ENCODE data around the gene PPFIBP1.
"Not testable (repeated sequence)": the region's sequence is repeated elsewhere in the genome, so short reads cannot be mapped to it uniquely, and the experiment has no call there.

Gene PPFIBP1

GRCh38 chr12:27631813-27632491 lies 107.9 kb downstream of the PPFIBP1 start:
- H3K4me3 ChIP-seq (ENCODE audit: low read depth, low read length) = no peak overlapping the region
- TF ChIP-seq MYC (IDR thresholded peaks at IDR 0.05; ENCODE audit: low read depth, low read length) = no peak
- TF ChIP-seq POLR2A (IDR thresholded peaks at IDR 0.05; ENCODE audit: extremely low read depth, insufficient read length) = no peak
- DNase-seq (ENCODE audit: low read depth) = no peak

- no peak overlapping the region for H3K4me3 ChIP-seq (ENCODE audit: low read depth, low read length)
- DNase-seq (ENCODE audit: low read depth) = peak; percentile 74
- TF ChIP-seq CTCF (IDR thresholded peaks at IDR 0.05; ENCODE audit: low read depth, low read length) = peak; percentile 77
- no peak for TF ChIP-seq MYC (IDR thresholded peaks at IDR 0.05; ENCODE audit: low read depth, low read length)
- no peak for TF ChIP-seq MAX (IDR thresholded peaks at IDR 0.05; ENCODE audit: low read depth, low read length)
- TF ChIP-seq POLR2A (IDR thresholded peaks at IDR 0.05; ENCODE audit: extremely low read depth, insufficient read length) = no peak
Observed at GRCh38 chr12:27635349-27635972, 111.5 kb downstream of the PPFIBP1 start.

- H3K4me3 ChIP-seq (ENCODE audit: low read depth, low read length); DNase-seq (ENCODE audit: low read depth): not testable (repeated sequence)
Observed at GRCh38 chr12:27636569-27636968, 112.6 kb downstream of the PPFIBP1 start.

- DNase-seq (ENCODE audit: low read depth) = no peak
- TF ChIP-seq MYC (IDR thresholded peaks at IDR 0.05; ENCODE audit: low read depth, low read length) = no peak
- no peak for TF ChIP-seq CTCF (IDR thresholded peaks at IDR 0.05; ENCODE audit: low read depth, low read length)
- no peak for TF ChIP-seq POLR2A (IDR thresholded peaks at IDR 0.05; ENCODE audit: extremely low read depth, insufficient read length)
- TF ChIP-seq MAX (IDR thresholded peaks at IDR 0.05; ENCODE audit: low read depth, low read length) = no peak
Observed at GRCh38 chr12:27637524-27637923, 113.5 kb downstream of the PPFIBP1 start.

GRCh38 chr12:27639265-27639664 lies 115.3 kb downstream of the PPFIBP1 start:
- no peak for DNase-seq (ENCODE audit: low read depth)
- TF ChIP-seq POLR2A (IDR thresholded peaks at IDR 0.05; ENCODE audit: extremely low read depth, insufficient read length) = no peak
- no peak for TF ChIP-seq MYC (IDR thresholded peaks at IDR 0.05; ENCODE audit: low read depth, low read length)
- TF ChIP-seq MAX (IDR thresholded peaks at IDR 0.05; ENCODE audit: low read depth, low read length) = no peak
- no peak for TF ChIP-seq CTCF (IDR thresholded peaks at IDR 0.05; ENCODE audit: low read depth, low read length)
- H3K4me3 ChIP-seq (ENCODE audit: low read depth, low read length) = no peak overlapping the region

More at GRCh38 chr12:27637524-27637923, 113.5 kb downstream of the PPFIBP1 start:
- H3K4me3 ChIP-seq (ENCODE audit: low read depth, low read length) = no peak overlapping the region

GRCh38 chr12:27640566-27641200 lies 116.7 kb downstream of the PPFIBP1 start:
- not testable (repeated sequence) for H3K4me3 ChIP-seq (ENCODE audit: low read depth, low read length); DNase-seq (ENCODE audit: low read depth)

GRCh38 chr12:27642361-27642760 lies 118.4 kb downstream of the PPFIBP1 start:
- not testable (repeated sequence) for H3K4me3 ChIP-seq (ENCODE audit: low read depth, low read length); DNase-seq (ENCODE audit: low read depth)

GRCh38 chr12:27642892-27643291 lies 118.9 kb downstream of the PPFIBP1 start:
- DNase-seq (ENCODE audit: low read depth); H3K4me3 ChIP-seq (ENCODE audit: low read depth, low read length): not testable (repeated sequence)
